Natural killer cell (primary cell): ENCODE data around the gene NCL. TPM values are rescaled to one million over a fixed set of nuclear protein-coding genes. Genes with fewer than 3 reads are reported as not detected.

Experiments
- ATAC-seq, 3 donors: fragments of 150-1000 bp in 2 of 3; fragments of 200-7000 bp in 1 of 3; cut with Tn5 transposase; 1 replicate in 1 of 3; 2 replicates in 2 of 3; pipeline ENCODE4 v1.10.0; 2021; ENCODE audit warnings: mild to moderate bottlenecking in 2 of 3, moderate library complexity in 2 of 3
- DNase-seq, 2 donors: peaks; one replicate each; pipeline versions ENCODE4 v3.0.0 to v3.0.0-alpha.2; 2013 to 2021; ENCODE audit warnings: mixed read lengths in 1 of 2
- H3K27ac ChIP-seq: one replicate; pipeline ENCODE4 v1.5.1; 2013; ENCODE audit warnings: mild to moderate bottlenecking, low read length
- H3K27me3 ChIP-seq: one replicate; pipeline ENCODE4 v1.6.1; 2013; ENCODE audit warnings: low read length; ENCODE audit not compliant: control insufficient read depth, insufficient read depth
- H3K36me3 ChIP-seq: one replicate; pipeline ENCODE4 v1.6.1; 2013; ENCODE audit warnings: low read length; ENCODE audit not compliant: control insufficient read depth, insufficient read depth
- H3K4me1 ChIP-seq: one replicate; pipeline ENCODE4 v1.6.1; 2013; ENCODE audit warnings: low read length; ENCODE audit not compliant: control insufficient read depth, insufficient read depth
- H3K4me3 ChIP-seq: one replicate; pipeline ENCODE4 v1.5.1; 2013; ENCODE audit warnings: low read length
- H3K9me3 ChIP-seq: one replicate; pipeline ENCODE4 v1.6.1; 2013; ENCODE audit warnings: low read length; ENCODE audit not compliant: control insufficient read depth, insufficient read depth
- H3K27ac Mint-ChIP-seq, 2 donors: one replicate each; pipeline ENCODE4 v1.8.0; 2022; ENCODE audit warnings: mild to moderate bottlenecking in 2 of 2, mixed read lengths in 2 of 2, moderate library complexity in 1 of 2
- H3K27me3 Mint-ChIP-seq, 2 donors: one replicate each; pipeline ENCODE4 v1.8.0; 2022; ENCODE audit warnings: low read depth in 2 of 2, mixed read lengths in 2 of 2
- H3K36me3 Mint-ChIP-seq: one replicate; pipeline ENCODE4 v1.8.0; 2022; ENCODE audit warnings: mixed read lengths
- H3K4me1 Mint-ChIP-seq, 2 donors: one replicate each; pipeline ENCODE4 v1.8.0; 2022; ENCODE audit warnings: mixed read lengths in 2 of 2
- H3K4me3 Mint-ChIP-seq: one replicate; pipeline ENCODE4 v1.8.0; 2022; ENCODE audit warnings: mild to moderate bottlenecking, moderate library complexity, mixed read lengths
- H3K9me3 Mint-ChIP-seq, 2 donors: one replicate each; pipeline ENCODE4 v1.8.0; 2022; ENCODE audit warnings: mixed read lengths in 2 of 2
- WGBS: methylation state at CpG from one replicate; pipeline ENCODE4 v1.1.7; 2013; ENCODE audit warnings: missing lambda C conversion rate; ENCODE audit not compliant: insufficient coverage; 5-methylcytosine and 5-hydroxymethylcytosine counted together
- intact Hi-C: fragments of 100-400 bp; cut with micrococcal nuclease; formaldehyde crosslinking; loops from one replicate; pipeline ENCODE4 v1.14.2; 2022
- total RNA-seq, 4 donors: library from RNA; stranded (reverse); fragments of 120-200 nt in 1 of 4; gene quantifications; one replicate each; pipeline versions ENCODE4 v1.2.3 to v1.2.4, GENCODE V29; 2013 to 2022
- TF ChIP-seq, protein P1 (sequence below): fragments of 200-600 bp; IDR thresholded peaks from one replicate; pipeline ENCODE4 v1.8.0; 2022; ENCODE audit warnings: antibody characterized with exemption

Gene NCL
- total RNA-seq, 3 donors from 2014 or later (not counting 1 experiment from before 2014, with no cell fraction given) = 485 to 540 (median 529) TPM

DNA sequence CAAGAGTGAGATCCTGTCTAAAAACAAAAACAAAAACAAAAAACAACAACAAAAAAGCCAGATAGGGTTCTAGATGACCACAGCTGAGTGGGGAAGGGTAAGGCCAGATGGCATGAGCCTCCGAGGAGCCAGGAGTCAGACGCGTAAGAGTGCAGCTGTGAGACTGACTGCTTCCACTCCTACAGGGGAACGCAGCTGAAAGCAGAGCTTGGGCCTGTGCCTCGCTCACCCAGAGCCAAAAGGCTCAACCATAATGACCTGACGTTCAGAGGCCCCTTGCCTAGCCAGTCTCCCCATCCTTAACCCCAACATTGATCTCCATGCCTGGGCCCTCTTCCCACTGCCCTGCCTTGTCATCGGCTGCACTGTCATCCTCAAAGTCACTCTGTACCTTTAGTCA, 26.5 kb upstream of the NCL start:
- Histone ChIP-seq H3K9me3 (no peaks in the 10 kb centered on the region), H3K27me3 (no peaks in the 10 kb centered on the region), H3K36me3 (no peaks in the 10 kb centered on the region), H3K4me1 (no peaks in the 10 kb centered on the region), H3K4me3 (no peak overlapping the region), H3K27ac (no peak overlapping the region)
- 96% methylated on average over 7 of the region's 7 CpGs for WGBS
- intact Hi-C loops = no loop called here
- DNase-seq (no peak), ATAC-seq (no peak)
- Mint-ChIP-seq H3K9me3 (no peaks in the 10 kb centered on the region), H3K27ac (no peak overlapping the region), H3K4me1 (no peaks in the 10 kb centered on the region), H3K4me3 (no peak overlapping the region), H3K27me3 (peaks cover 0 to 3% of the 10 kb centered on the region in 2 donors), H3K36me3 (no peaks in the 10 kb centered on the region)
- TF ChIP-seq, protein P1, sequence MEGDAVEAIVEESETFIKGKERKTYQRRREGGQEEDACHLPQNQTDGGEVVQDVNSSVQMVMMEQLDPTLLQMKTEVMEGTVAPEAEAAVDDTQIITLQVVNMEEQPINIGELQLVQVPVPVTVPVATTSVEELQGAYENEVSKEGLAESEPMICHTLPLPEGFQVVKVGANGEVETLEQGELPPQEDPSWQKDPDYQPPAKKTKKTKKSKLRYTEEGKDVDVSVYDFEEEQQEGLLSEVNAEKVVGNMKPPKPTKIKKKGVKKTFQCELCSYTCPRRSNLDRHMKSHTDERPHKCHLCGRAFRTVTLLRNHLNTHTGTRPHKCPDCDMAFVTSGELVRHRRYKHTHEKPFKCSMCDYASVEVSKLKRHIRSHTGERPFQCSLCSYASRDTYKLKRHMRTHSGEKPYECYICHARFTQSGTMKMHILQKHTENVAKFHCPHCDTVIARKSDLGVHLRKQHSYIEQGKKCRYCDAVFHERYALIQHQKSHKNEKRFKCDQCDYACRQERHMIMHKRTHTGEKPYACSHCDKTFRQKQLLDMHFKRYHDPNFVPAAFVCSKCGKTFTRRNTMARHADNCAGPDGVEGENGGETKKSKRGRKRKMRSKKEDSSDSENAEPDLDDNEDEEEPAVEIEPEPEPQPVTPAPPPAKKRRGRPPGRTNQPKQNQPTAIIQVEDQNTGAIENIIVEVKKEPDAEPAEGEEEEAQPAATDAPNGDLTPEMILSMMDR = no peak

DNA sequence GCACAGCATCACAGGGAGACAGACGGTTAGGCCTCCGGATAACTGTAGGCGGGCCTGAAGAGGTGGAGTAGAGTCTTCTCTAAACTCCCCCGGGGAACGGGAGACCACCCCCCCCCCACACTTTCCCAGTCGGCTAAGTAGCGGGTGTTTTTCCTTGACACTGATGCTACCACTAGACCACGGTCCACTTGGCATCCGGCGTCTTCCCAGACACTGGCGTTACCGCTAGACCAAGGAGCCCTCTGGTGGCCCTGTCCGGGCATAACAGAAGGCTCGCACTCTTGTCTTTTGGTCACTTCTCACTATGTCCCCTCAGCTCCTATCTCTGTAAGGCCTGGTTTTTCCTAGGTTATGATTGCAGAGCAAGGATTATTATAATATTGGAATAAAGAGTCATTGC, 25.7 kb upstream of the NCL start:
- ATAC-seq (no peak), DNase-seq (no peak)
- Histone ChIP-seq H3K9me3 (no peaks in the 10 kb centered on the region), H3K27me3 (no peaks in the 10 kb centered on the region), H3K36me3 (no peaks in the 10 kb centered on the region), H3K4me1 (no peaks in the 10 kb centered on the region), H3K4me3 (no peak overlapping the region), H3K27ac (no peak overlapping the region)
- TF ChIP-seq, protein P1 = no peak
- H3K36me3 Mint-ChIP-seq = no peaks in the 10 kb centered on the region
- WGBS = 87% methylated on average over 13 of the region's 14 CpGs
- intact Hi-C loops = no loop called here
- H3K27me3 Mint-ChIP-seq = peaks cover 0 to 3% of the 10 kb centered on the region in 2 donors
- H3K9me3 Mint-ChIP-seq = no peaks in the 10 kb centered on the region
- no peaks in the 10 kb centered on the region for H3K4me1 Mint-ChIP-seq
- no peak overlapping the region for H3K4me3 Mint-ChIP-seq
- no peak overlapping the region for H3K27ac Mint-ChIP-seq

DNA sequence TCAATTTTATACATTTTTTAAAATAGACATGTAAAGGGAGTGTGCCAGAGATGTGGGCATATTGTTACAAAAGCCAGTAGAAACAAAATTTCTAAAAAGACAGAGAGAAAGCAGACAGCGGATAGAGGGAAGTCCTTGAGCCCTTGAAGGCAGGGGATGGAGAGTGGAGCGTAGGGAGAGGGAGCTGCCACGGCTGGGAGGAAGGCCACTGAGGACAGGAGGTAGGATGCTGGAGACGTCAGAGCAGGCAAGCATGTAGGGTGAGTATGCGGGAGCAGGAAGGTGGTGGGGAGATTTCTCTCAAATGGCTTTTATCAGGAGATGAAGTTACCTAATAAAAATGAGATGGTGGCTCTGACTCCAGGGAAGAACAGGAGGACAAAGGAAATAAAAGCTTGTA, 24.0 kb upstream of the NCL start:
- Histone ChIP-seq H3K9me3 (no peaks in the 10 kb centered on the region), H3K36me3 (no peaks in the 10 kb centered on the region), H3K4me1 (peaks cover 11% of the 10 kb centered on the region), H3K27me3 (no peaks in the 10 kb centered on the region), H3K27ac (no peak overlapping the region), H3K4me3 (no peak overlapping the region)
- Mint-ChIP-seq H3K4me3 (no peak overlapping the region), H3K27ac (no peak overlapping the region), H3K9me3 (no peaks in the 10 kb centered on the region), H3K4me1 (peaks cover 0 to 6% of the 10 kb centered on the region in 2 donors), H3K36me3 (no peaks in the 10 kb centered on the region), H3K27me3 (peaks cover 0 to 3% of the 10 kb centered on the region in 2 donors)
- intact Hi-C loops = no loop called here
- ATAC-seq (no peak), DNase-seq (no peak)
- TF ChIP-seq, protein P1 = no peak
- WGBS = 93% methylated on average over 5 of the region's 5 CpGs

DNA sequence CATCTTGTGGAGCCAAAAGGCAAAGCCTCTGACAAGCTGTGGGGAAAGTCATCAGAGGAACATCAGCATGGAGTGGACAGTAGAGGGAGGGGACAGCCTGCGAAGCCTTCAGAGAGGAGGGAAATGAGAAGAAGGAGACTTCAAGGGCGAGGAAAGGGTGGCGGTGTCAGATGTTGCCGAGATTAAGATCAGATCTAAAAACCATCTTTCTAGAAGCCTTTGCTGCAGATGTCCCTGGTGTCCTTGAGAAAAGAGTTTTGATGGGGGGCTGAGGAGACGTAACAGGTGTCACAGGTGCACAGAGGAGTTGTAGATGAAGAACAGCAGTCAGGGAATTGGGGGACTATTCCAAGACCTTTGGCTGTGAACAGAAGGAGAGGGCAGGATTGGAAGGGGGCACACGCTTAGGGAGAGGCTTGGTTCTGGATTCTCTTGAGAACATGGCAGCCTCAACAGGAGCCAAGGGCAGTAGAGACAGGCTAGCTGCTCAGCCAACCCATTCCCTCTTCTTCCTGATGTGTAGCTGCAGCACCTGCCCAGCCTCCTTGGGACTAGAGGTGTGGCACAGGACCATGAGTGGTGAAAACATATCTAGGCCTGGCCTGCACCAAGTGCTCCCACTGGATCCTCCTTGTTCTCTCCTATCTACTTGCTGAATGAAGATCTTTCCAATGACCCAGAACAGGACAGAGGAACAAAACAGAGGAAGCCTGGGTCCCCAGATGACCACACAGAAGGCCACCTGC, 22.7 kb upstream of the NCL start:
- intact Hi-C loops = no loop called here
- no peak overlapping the region for H3K27ac ChIP-seq
- no peaks in the 10 kb centered on the region for H3K9me3 ChIP-seq
- DNase-seq (no peak), ATAC-seq (no peak)
- no peak overlapping the region for H3K4me3 ChIP-seq
- TF ChIP-seq, protein P1 = no peak
- peaks cover 0 to 3% of the 10 kb centered on the region in 2 donors for H3K27me3 Mint-ChIP-seq
- 75% methylated on average over 6 of the region's 6 CpGs for WGBS
- H3K4me1 ChIP-seq = peaks cover 21% of the 10 kb centered on the region
- no peaks in the 10 kb centered on the region for H3K36me3 Mint-ChIP-seq
- H3K27ac Mint-ChIP-seq = no peak overlapping the region
- H3K4me3 Mint-ChIP-seq = no peak overlapping the region
- H3K36me3 ChIP-seq = no peaks in the 10 kb centered on the region
- no peaks in the 10 kb centered on the region for H3K9me3 Mint-ChIP-seq
- no peaks in the 10 kb centered on the region for H3K27me3 ChIP-seq
- H3K4me1 Mint-ChIP-seq = peaks cover 0 to 15% of the 10 kb centered on the region in 2 donors
